Caco-2 (cell line): ENCODE measurements around the gene GTF3C6. TPM values are rescaled to one million over a fixed set of nuclear protein-coding genes. Genes with fewer than 3 reads are reported as not detected.
A peak's percentile ranks its signal among the peaks of the same experiment; 100 is the strongest.

Source experiments
- BruUV-seq: library from RNA; stranded (reverse); fragments of 400-500 nt; replicated peaks from 2 replicates; lab custom pipeline; 2021; lab: Mats Ljungman, UMichigan
- CTCF ChIA-PET: fragments of 300-600 bp; sonication (Branson Sonifier 250); formaldehyde crosslinking; loops from one replicate; lab custom pipeline; 2022; ENCODE audit warnings: antibody characterized with exemption; lab: Charles Lee
- POLR2A ChIA-PET: fragments of 300-600 bp; sonication (Branson Sonifier 250); formaldehyde crosslinking; loops from one replicate; lab custom pipeline; 2022; ENCODE audit warnings: antibody characterized with exemption; lab: Charles Lee
- DNase-seq, 2 experiments: peaks; one replicate each; pipeline versions ENCODE4 v3.0.0 to v3.0.0-alpha.2; 2020 to 2022
- H3K27me3 ChIP-seq: replicated peaks from 2 replicates; pipeline ENCODE4 v1.6.0; 2011; ENCODE audit warnings: low read length; ENCODE audit not compliant: control insufficient read depth, insufficient read depth
- H3K36me3 ChIP-seq: 2 replicates; pipeline ENCODE4 v1.5.1; 2011; ENCODE audit warnings: low read length; ENCODE audit not compliant: control insufficient read depth, insufficient read depth
- H3K4me1 ChIP-seq: fragments of 250-450 bp; sonication (Bioruptor Pico); 2 replicates; pipeline ENCODE4 v1.5.1; 2020; ENCODE audit warnings: mild to moderate bottlenecking
- H3K4me3 ChIP-seq: 2 replicates; pipeline ENCODE4 v1.5.1; 2011; ENCODE audit warnings: low read depth, mild to moderate bottlenecking, control low read depth, low read length
- H3K9me3 ChIP-seq: fragments of 250-450 bp; sonication (Bioruptor Pico); 2 replicates; pipeline ENCODE4 v1.5.1; 2020; ENCODE audit warnings: mild to moderate bottlenecking, moderate library complexity
- H3K27ac Mint-ChIP-seq: one replicate; pipeline ENCODE4 v1.8.0; 2022; ENCODE audit warnings: mixed read lengths; ENCODE audit not compliant: unreplicated experiment
- H3K27me3 Mint-ChIP-seq: one replicate; pipeline ENCODE4 v1.8.0; 2022; ENCODE audit warnings: mixed read lengths; ENCODE audit not compliant: insufficient read depth, unreplicated experiment
- H3K36me3 Mint-ChIP-seq: one replicate; pipeline ENCODE4 v1.8.0; 2022; ENCODE audit warnings: mild to moderate bottlenecking, mixed read lengths; ENCODE audit not compliant: insufficient read depth, unreplicated experiment
- H3K4me1 Mint-ChIP-seq: one replicate; pipeline ENCODE4 v1.8.0; 2022; ENCODE audit warnings: low read depth, mixed read lengths; ENCODE audit not compliant: unreplicated experiment
- H3K4me3 Mint-ChIP-seq: one replicate; pipeline ENCODE4 v1.8.0; 2022; ENCODE audit warnings: mild to moderate bottlenecking, moderate library complexity, mixed read lengths; ENCODE audit not compliant: unreplicated experiment
- H3K9me3 Mint-ChIP-seq: one replicate; pipeline ENCODE4 v1.8.0; 2022; ENCODE audit warnings: mixed read lengths; ENCODE audit not compliant: unreplicated experiment
- CTCF ChIP-seq, 2 experiments: fragments of 200-600 bp in 1 of 2; IDR thresholded peaks; 1 replicate in 1 of 2; 2 replicates in 1 of 2; pipeline versions ENCODE4 v1.5.1 to v1.8.0; 2011 to 2022; ENCODE audit warnings: antibody characterized with exemption in 1 of 2, control low read depth in 1 of 2, inconsistent platforms in 1 of 2, low read depth in 1 of 2, low read length in 1 of 2, mild to moderate bottlenecking in 1 of 2, moderate library complexity in 1 of 2; ENCODE audit not compliant: insufficient read depth in 1 of 2, severe bottlenecking in 1 of 2, unreplicated experiment in 1 of 2
- intact Hi-C: fragments of 100-400 bp; cut with micrococcal nuclease; formaldehyde crosslinking; loops from one replicate; pipeline ENCODE4 v1.10.0; 2022; ENCODE audit not compliant: unreplicated experiment
- total RNA-seq: library from RNA; stranded (reverse); gene quantifications from 2 replicates; pipeline ENCODE4 v1.2.3, GENCODE V29; 2022

Gene GTF3C6
- total RNA-seq, 1 experiment from 2014 or later, result 114 TPM

DNA sequence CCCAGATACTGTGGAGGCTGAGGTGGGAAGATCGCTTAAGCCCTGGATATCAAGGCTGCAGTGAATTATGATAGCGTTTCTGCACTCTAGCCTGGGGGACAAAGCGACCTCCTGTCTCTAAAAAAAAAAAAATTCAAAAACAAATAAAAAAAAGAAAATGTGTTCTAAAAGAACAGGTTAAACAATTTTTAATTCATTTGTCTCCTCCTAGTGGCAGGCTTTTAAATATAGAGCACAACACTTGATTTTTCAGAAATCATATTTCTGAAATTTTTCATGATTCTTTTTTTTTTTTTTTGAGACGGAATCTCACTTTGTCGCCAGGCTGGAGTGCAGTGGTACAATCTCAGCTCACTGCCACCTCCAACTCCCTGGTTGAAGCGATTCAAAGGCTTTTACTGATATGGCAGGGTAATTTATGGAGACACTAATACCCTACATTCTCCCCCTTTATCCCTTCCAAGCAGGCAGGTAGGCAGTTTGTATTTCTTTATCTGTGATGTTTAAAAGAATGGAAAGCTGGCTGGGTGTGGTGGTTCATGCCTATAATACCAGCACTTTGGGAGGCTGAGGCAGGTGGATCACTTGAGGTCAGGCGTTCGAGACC lies 8.7 kb upstream of the GTF3C6 start:
- H3K4me3 Mint-ChIP-seq, result no peak overlapping the region
- no peak overlapping the region for H3K4me3 ChIP-seq
- DNase-seq, result no peak
- no peaks in the 10 kb centered on the region for H3K27me3 Mint-ChIP-seq
- peak; percentile 37 to 43 for TF ChIP-seq CTCF (IDR thresholded peaks at IDR 0.05; ENCODE audit: insufficient read depth in 1 of 2, low read depth in 1 of 2, low read length in 1 of 2, severe bottlenecking in 1 of 2, unreplicated experiment in 1 of 2)
- H3K9me3 ChIP-seq, result no peaks in the 10 kb centered on the region
- no TSS peak for BruUV-seq
- peaks cover 31% of the 10 kb centered on the region for H3K4me1 Mint-ChIP-seq
- no peaks in the 10 kb centered on the region for H3K36me3 ChIP-seq
- no peaks in the 10 kb centered on the region for H3K27me3 ChIP-seq
- intact Hi-C loops, result loop anchor here (1.0 to 5.0 kb wide), 3 partner anchors 57 to 421 kb away; no protein-coding TSS in a partner anchor
- no peaks in the 10 kb centered on the region for H3K9me3 Mint-ChIP-seq
- peaks cover 29% of the 10 kb centered on the region for H3K4me1 ChIP-seq
- H3K27ac Mint-ChIP-seq, result no peak overlapping the region
- ChIA-PET POLR2A (no interaction called here), CTCF (interaction anchor here (0.8 to 1.5 kb wide), 3 partner anchors 213 to 267 kb away, joined by 3 to 4 read pairs (median 3); no protein-coding TSS in a partner anchor)
- H3K36me3 Mint-ChIP-seq, result peaks cover 2% of the 10 kb centered on the region

DNA sequence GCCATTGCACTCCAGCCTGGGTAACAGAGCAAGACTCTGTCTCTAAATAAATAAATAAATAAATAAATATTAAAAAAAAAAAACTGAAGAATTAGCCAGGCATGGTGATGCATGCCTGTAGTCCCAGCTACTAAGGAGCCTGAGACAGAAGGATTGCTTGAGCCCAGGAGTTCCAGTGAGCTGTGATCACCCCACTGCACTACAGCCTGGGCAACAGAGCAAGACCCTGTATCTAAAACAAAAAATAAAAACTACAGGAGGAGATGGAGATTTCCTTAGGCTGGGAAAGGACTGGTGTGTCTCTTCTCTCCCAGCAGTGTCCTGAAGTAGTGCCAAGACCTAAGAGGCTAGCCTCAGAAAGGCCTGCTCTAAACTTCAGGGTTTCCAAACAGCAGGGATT lies 8.1 kb upstream of the GTF3C6 start:
- H3K36me3 ChIP-seq, result no peaks in the 10 kb centered on the region
- H3K9me3 ChIP-seq, result no peaks in the 10 kb centered on the region
- no peaks in the 10 kb centered on the region for H3K9me3 Mint-ChIP-seq
- H3K4me3 Mint-ChIP-seq, result no peak overlapping the region
- no peak for TF ChIP-seq CTCF (IDR thresholded peaks at IDR 0.05; ENCODE audit: insufficient read depth in 1 of 2, low read depth in 1 of 2, low read length in 1 of 2, severe bottlenecking in 1 of 2, unreplicated experiment in 1 of 2)
- DNase-seq, result no peak
- H3K27ac Mint-ChIP-seq, result no peak overlapping the region
- no peaks in the 10 kb centered on the region for H3K27me3 Mint-ChIP-seq
- peaks cover 5% of the 10 kb centered on the region for H3K36me3 Mint-ChIP-seq
- peaks cover 31% of the 10 kb centered on the region for H3K4me1 Mint-ChIP-seq
- no TSS peak for BruUV-seq
- no peak overlapping the region for H3K4me3 ChIP-seq
- H3K27me3 ChIP-seq, result no peaks in the 10 kb centered on the region
- ChIA-PET CTCF (interaction anchor here (1.3 kb wide), 1 partner anchor 268 kb away, joined by 3 read pairs; no protein-coding TSS in a partner anchor), POLR2A (no interaction called here)
- H3K4me1 ChIP-seq, result peaks cover 29% of the 10 kb centered on the region
- intact Hi-C loops, result loop anchor here (5.0 kb wide), 1 partner anchor 58 kb away; no protein-coding TSS in a partner anchor

DNA sequence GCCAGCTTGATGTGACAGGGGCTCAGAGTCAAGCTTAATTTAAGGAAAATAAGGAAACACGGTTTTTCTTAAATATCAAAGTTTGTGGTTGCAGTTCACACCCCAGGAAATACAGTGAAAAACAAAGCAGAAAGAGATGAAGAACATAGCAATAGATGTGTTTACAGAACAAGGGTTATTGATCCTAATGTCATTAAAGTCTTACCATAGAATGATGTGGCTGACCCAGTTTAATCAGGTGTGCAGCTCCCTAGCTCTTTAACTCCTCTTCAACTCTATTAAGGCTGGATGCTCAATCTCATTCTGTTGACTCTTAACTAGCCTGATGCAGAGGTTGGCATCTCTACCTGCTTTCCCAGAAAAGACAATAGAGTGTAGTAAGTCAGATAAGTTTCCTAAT lies 7.5 kb upstream of the GTF3C6 start:
- POLR2A ChIA-PET, result no interaction called here
- H3K9me3 Mint-ChIP-seq, result no peaks in the 10 kb centered on the region
- intact Hi-C loops, result loop anchor here (5.0 kb wide), 1 partner anchor 59 kb away; no protein-coding TSS in a partner anchor
- Histone ChIP-seq H3K4me1 (peaks cover 29% of the 10 kb centered on the region), H3K27me3 (no peaks in the 10 kb centered on the region), H3K36me3 (no peaks in the 10 kb centered on the region), H3K9me3 (no peaks in the 10 kb centered on the region), H3K4me3 (no peak overlapping the region)
- no peak overlapping the region for H3K4me3 Mint-ChIP-seq
- BruUV-seq, result no TSS peak
- CTCF ChIA-PET, result interaction anchor here (1.3 kb wide), 1 partner anchor 269 kb away, joined by 3 read pairs; no protein-coding TSS in a partner anchor
- no peak overlapping the region for H3K27ac Mint-ChIP-seq
- DNase-seq, result no peak
- peaks cover 5% of the 10 kb centered on the region for H3K36me3 Mint-ChIP-seq
- peaks cover 31% of the 10 kb centered on the region for H3K4me1 Mint-ChIP-seq
- TF ChIP-seq CTCF (IDR thresholded peaks at IDR 0.05; ENCODE audit: insufficient read depth in 1 of 2, low read depth in 1 of 2, low read length in 1 of 2, severe bottlenecking in 1 of 2, unreplicated experiment in 1 of 2), result no peak
- H3K27me3 Mint-ChIP-seq, result no peaks in the 10 kb centered on the region
